HUES48 (cell line): Measurements from ENCODE around the gene NRDE2.

Experiments
- H3K27ac ChIP-seq: one replicate; pipeline ENCODE4 v1.7.0; 2013; ENCODE audit warnings: low read depth, low read length, inconsistent platforms
- H3K27me3 ChIP-seq: 2 replicates; pipeline ENCODE4 v1.6.1; 2013; ENCODE audit warnings: mild to moderate bottlenecking, low read length; ENCODE audit not compliant: control insufficient read depth, insufficient read depth
- H3K36me3 ChIP-seq: 2 replicates; pipeline ENCODE4 v1.6.1; 2013; ENCODE audit warnings: low read length; ENCODE audit not compliant: control insufficient read depth, insufficient read depth
- H3K4me1 ChIP-seq: 2 replicates; pipeline ENCODE4 v1.6.1; 2013; ENCODE audit warnings: mild to moderate bottlenecking, low read length; ENCODE audit not compliant: control insufficient read depth, insufficient read depth
- H3K4me3 ChIP-seq: 2 replicates; pipeline ENCODE4 v1.5.1; 2013; ENCODE audit warnings: mild to moderate bottlenecking, low read depth, low read length
- H3K9ac ChIP-seq: 2 replicates; pipeline ENCODE4 v1.6.1; 2013; ENCODE audit warnings: mild to moderate bottlenecking, low read depth, low read length, moderate library complexity
- H3K9me3 ChIP-seq: 2 replicates; pipeline ENCODE4 v1.6.1; 2013; ENCODE audit warnings: low read length; ENCODE audit not compliant: control insufficient read depth, insufficient read depth

The NRDE2 gene

GRCh38 chr14:90295870-90296516, 35.7 kb downstream of the NRDE2 start:
- peaks cover 1% of the 10 kb centered on the region; the same call in 1 of the 2 replicates for H3K4me1 ChIP-seq
- no peak overlapping the region for H3K4me3 ChIP-seq
- no peaks in the 10 kb centered on the region for H3K9me3 ChIP-seq
- H3K9ac ChIP-seq, result no peak overlapping the region
- H3K27me3 ChIP-seq, result no peaks in the 10 kb centered on the region
- H3K36me3 ChIP-seq, result peaks cover 56% of the 10 kb centered on the region
- no peak overlapping the region for H3K27ac ChIP-seq

GRCh38 chr14:90294872-90295271, 36.9 kb downstream of the NRDE2 start:
- no peaks in the 10 kb centered on the region for H3K9me3 ChIP-seq
- H3K4me1 ChIP-seq, result peaks cover 7% of the 10 kb centered on the region; the same call in 1 of the 2 replicates
- no peak overlapping the region for H3K4me3 ChIP-seq
- no peaks in the 10 kb centered on the region for H3K27me3 ChIP-seq
- H3K27ac ChIP-seq, result no peak overlapping the region
- peaks cover 59% of the 10 kb centered on the region for H3K36me3 ChIP-seq
- H3K9ac ChIP-seq, result no peak overlapping the region

DNA sequence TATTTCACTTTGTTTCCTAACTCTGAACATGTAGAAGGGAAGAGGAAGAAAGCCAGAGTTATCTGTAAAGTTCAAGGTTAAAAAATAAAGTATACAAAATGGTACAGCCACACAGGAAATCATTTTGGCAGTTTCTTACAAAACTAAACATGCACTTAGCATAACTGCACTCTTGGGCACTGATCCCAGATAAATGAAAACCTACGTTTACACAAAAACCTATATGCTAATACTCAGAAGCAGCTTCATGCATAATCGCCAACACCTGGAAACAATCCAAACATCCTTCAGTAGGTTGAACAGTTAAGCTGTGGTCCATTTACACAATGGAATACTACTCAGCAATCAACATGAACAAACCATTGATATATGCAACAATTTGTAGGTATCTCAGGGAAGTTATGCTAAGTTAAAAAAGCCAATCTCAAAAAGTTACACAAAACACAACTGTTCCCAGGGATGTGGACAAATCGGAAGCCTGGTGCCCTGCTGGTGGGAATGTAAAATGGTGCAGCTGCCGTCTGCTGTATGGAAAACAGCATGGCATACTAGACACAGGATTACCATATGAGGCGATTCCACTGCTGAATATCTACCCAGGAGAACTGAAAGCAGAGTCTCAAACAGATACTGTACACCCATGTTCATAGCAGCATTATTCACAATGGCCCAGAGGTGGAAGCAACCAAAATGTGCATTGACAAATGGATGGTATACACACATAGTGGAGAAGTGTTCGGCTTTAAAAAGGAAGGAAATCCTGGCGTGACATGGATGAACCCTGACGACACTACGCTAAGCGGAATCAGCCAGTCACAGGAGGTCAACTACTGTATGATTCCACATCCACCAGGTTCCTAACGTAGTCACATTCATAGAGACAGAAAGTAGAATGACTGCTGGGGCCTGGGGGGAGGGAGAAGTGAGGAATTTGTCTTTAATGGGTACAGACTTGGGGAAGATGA, 37.7 kb downstream of the NRDE2 start:
- Histone ChIP-seq H3K36me3 (peaks cover 58% of the 10 kb centered on the region), H3K4me1 (peaks cover 7% of the 10 kb centered on the region; the same call in 1 of the 2 replicates), H3K4me3 (no peak overlapping the region), H3K9me3 (no peaks in the 10 kb centered on the region), H3K9ac (no peak overlapping the region), H3K27ac (no peak overlapping the region), H3K27me3 (no peaks in the 10 kb centered on the region)

DNA sequence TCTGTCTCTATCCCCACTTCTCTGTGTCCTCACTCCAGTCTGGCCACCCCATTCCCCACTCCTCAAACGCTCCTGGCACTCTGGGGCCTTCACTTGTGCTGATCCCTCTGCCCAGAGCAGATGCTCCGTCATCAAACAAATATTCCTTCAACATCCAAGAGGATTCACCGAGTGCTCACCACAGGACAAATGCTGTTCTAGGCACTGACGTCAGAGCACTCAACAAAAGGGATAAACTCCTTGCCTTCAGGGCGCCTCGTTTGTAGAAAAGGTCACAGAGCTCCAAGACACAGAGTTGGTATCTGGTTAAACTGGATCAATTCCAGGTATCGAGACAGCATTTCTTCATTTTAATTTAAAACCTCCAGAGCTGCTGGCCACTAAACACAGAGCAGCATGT, 40.0 kb downstream of the NRDE2 start:
- Histone ChIP-seq H3K4me1 (peaks cover 7% of the 10 kb centered on the region; the same call in 1 of the 2 replicates), H3K36me3 (peaks cover 61% of the 10 kb centered on the region), H3K27me3 (no peaks in the 10 kb centered on the region), H3K27ac (no peak overlapping the region), H3K4me3 (no peak overlapping the region), H3K9ac (no peak overlapping the region), H3K9me3 (no peaks in the 10 kb centered on the region)

DNA sequence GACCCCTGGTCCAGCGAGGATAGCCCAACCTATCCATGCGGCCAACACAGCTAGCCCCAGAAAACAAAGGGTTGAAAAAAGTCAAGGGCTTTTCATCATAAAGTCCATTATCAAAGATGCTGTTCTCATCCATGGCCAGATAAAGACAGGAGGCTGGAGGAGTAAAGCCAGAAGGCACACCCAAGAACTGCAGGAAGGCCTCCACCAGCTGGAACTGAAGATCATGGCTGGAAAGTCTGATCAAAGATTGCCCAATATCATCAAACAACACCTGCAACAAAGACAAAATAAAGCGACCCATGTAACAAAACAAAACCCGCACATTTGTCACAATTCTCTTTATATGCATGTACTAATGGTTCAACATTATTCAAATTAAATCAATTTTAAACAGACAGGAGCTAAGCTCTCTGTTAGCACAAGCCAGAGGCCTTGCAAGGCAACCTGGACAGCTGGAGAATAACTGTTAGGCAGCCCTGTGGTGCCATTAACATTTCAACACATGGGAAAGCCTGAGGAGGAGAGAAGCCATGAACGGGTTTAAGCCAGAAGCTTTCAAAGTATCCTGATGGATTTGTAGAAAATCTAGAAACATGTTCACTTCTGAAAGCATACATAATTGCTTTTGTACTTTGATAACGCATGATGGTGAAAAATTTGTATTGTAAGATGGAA, 41.3 kb downstream of the NRDE2 start:
- Histone ChIP-seq H3K9ac (no peak overlapping the region), H3K9me3 (no peaks in the 10 kb centered on the region), H3K4me1 (peaks cover 7% of the 10 kb centered on the region; the same call in 1 of the 2 replicates), H3K27ac (peak overlapping the region; percentile 11), H3K4me3 (no peak overlapping the region), H3K36me3 (peaks cover 66% of the 10 kb centered on the region), H3K27me3 (no peaks in the 10 kb centered on the region)

DNA sequence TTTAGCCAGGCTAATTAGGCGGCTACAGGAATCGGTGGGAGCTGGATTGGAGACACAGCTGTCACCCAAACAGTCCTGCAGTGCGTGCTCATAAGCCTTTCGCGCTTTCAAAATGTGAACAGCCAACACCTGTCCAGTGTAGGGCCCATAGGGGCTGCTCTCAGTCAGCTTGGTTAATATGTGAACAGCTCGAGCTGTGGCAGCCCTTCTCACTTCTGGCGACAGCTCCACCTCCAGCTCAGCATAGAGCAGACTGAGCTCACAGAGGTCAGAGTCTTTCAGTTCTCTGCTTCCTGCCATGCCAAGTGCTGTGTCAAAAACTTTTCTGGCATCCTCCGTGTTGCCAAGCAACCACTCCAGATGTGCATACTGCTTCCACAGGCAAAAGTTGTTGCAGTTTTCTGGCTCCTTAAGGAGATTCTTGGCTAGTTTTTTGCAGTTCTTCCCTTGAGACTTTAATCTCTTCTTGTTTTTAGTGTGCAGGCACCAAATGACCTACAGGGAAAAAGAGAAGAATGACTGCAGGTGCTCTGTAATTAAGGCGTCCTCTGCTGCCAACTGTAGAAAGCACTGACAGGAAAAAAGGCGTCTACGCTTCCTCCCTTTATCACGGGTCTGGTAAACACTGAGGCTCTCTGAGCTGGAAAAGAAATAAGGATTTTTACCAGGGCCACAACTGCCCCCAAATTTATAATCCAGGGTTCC, 42.9 kb downstream of the NRDE2 start:
- Histone ChIP-seq H3K9me3 (no peaks in the 10 kb centered on the region), H3K27ac (no peak overlapping the region), H3K9ac (no peak overlapping the region), H3K4me1 (peaks cover 7% of the 10 kb centered on the region; the same call in 1 of the 2 replicates), H3K27me3 (no peaks in the 10 kb centered on the region), H3K36me3 (peaks cover 53% of the 10 kb centered on the region), H3K4me3 (no peak overlapping the region)

DNA sequence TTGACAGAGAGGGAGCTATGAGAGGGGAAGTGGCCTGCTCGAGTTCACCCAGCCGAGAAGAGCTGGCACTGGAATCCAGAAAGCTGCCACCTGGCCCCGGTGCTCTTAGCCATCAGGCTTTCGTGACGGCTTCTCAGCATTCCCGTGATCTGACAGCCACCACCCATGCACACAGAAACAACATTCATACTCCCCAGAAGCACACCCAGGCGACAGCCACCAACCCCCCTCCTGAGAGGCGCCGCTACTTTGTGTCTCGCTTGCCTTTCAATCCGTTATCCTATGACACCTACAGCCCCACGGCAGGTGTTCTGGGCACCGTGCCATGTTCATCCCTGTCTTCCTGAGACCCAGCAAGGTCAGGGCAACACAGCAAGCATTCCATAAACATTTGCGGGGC, 44.0 kb downstream of the NRDE2 start:
- Histone ChIP-seq H3K27ac (no peak overlapping the region), H3K36me3 (peaks cover 50% of the 10 kb centered on the region), H3K9me3 (no peaks in the 10 kb centered on the region), H3K27me3 (no peaks in the 10 kb centered on the region), H3K9ac (no peak overlapping the region), H3K4me3 (no peak overlapping the region), H3K4me1 (peaks cover 7% of the 10 kb centered on the region; the same call in 1 of the 2 replicates)

GRCh38 chr14:90281756-90282155, 50.0 kb downstream of the NRDE2 start:
- no peaks in the 10 kb centered on the region for H3K27me3 ChIP-seq
- H3K9me3 ChIP-seq, result no peaks in the 10 kb centered on the region
- H3K4me1 ChIP-seq, result no peaks in the 10 kb centered on the region
- H3K27ac ChIP-seq, result no peak overlapping the region
- no peak overlapping the region for H3K4me3 ChIP-seq
- H3K9ac ChIP-seq, result no peak overlapping the region
- peaks cover 48% of the 10 kb centered on the region for H3K36me3 ChIP-seq

DNA sequence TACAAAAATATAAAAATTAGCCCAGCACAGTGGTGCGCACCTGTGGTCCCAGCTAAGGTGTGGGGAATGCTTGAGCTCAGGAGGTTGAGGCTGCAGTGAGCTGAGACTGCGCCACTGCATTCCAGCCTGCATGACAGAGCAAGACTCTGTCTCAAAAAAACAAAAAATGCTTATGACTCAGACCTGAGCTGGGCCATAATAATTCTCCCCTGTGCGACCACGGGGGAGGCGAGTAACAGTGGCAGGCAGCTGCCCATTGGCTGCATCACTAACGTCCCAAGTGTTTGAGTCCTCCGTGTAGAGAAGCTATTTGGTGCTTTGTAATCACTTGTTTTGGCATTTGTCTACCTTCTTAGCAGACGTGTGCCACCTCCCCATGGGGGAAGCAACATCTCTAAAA, 50.5 kb downstream of the NRDE2 start:
- Histone ChIP-seq H3K36me3 (peaks cover 45% of the 10 kb centered on the region), H3K27me3 (no peaks in the 10 kb centered on the region), H3K4me3 (no peak overlapping the region), H3K9me3 (no peaks in the 10 kb centered on the region), H3K9ac (no peak overlapping the region), H3K4me1 (no peaks in the 10 kb centered on the region), H3K27ac (no peak overlapping the region)

GRCh38 chr14:90280096-90280495, 51.6 kb downstream of the NRDE2 start:
- H3K36me3 ChIP-seq, result peaks cover 36% of the 10 kb centered on the region
- no peak overlapping the region for H3K9ac ChIP-seq
- no peaks in the 10 kb centered on the region for H3K27me3 ChIP-seq
- no peaks in the 10 kb centered on the region for H3K4me1 ChIP-seq
- no peak overlapping the region for H3K4me3 ChIP-seq
- no peaks in the 10 kb centered on the region for H3K9me3 ChIP-seq
- no peak overlapping the region for H3K27ac ChIP-seq
